Embryonic facial prominence (tissue), 1 donor: ENCODE results near the gene TMEM184B.
"Not testable (repeated sequence)": the region's sequence is repeated elsewhere in the genome, so short reads cannot be mapped to it uniquely, and the experiment has no call there.

Source experiments
- DNase-seq: peaks from one replicate; pipeline ENCODE4 v3.0.0-alpha.2; 2016; ENCODE audit errors: extremely low spot score

The TMEM184B gene

GRCh38 chr22:38249803-38250642 lies 22.8 kb downstream of the TMEM184B start:
- DNase-seq, result no peak

GRCh38 chr22:38249301-38249700 lies 23.5 kb downstream of the TMEM184B start:
- DNase-seq, result no peak

- DNase-seq, result no peak
Measured at GRCh38 chr22:38248280-38248679, 24.5 kb downstream of the TMEM184B start.

- no peak for DNase-seq
Measured at GRCh38 chr22:38247713-38248112, 25.1 kb downstream of the TMEM184B start.

- no peak for DNase-seq
Measured at GRCh38 chr22:38246692-38247091, 26.1 kb downstream of the TMEM184B start.

- DNase-seq, result no peak
Measured at GRCh38 chr22:38246046-38246658, 26.7 kb downstream of the TMEM184B start.

GRCh38 chr22:38244106-38244505 lies 28.7 kb downstream of the TMEM184B start:
- DNase-seq, result no peak

GRCh38 chr22:38243007-38243765 lies 29.6 kb downstream of the TMEM184B start:
- no peak for DNase-seq

- no peak for DNase-seq
Measured at GRCh38 chr22:38240734-38241252, 32.0 kb downstream of the TMEM184B start.

- no peak for DNase-seq
Measured at GRCh38 chr22:38239101-38239761, 33.6 kb downstream of the TMEM184B start.

- no peak for DNase-seq
Measured at GRCh38 chr22:38238519-38239071, 34.2 kb downstream of the TMEM184B start.

GRCh38 chr22:38236786-38237185 lies 36.0 kb downstream of the TMEM184B start:
- DNase-seq, result no peak

GRCh38 chr22:38235240-38235850 lies 37.5 kb downstream of the TMEM184B start:
- DNase-seq, result no peak

GRCh38 chr22:38233856-38234255 lies 39.0 kb downstream of the TMEM184B start:
- not testable (repeated sequence) for DNase-seq

- DNase-seq, result no peak
Measured at GRCh38 chr22:38233427-38233826, 39.4 kb downstream of the TMEM184B start.

GRCh38 chr22:38232196-38232595 lies 40.6 kb downstream of the TMEM184B start:
- no peak for DNase-seq

- DNase-seq, result no peak
Measured at GRCh38 chr22:38230916-38231315, 41.9 kb downstream of the TMEM184B start.

GRCh38 chr22:38230108-38230825 lies 42.5 kb downstream of the TMEM184B start:
- DNase-seq, result no peak

GRCh38 chr22:38228873-38229740 lies 43.7 kb downstream of the TMEM184B start:
- DNase-seq, result no peak
